Measurements from ENCODE around the gene STARD10.

- TF ChIP-seq POLR2A (IDR thresholded peaks at IDR 0.05) (peak in 1 of 2 donors; percentile 69), CTCF (IDR thresholded peaks at IDR 0.05 in 4 of 5, conservative IDR thresholded peaks at IDR 0.05 in 1 of 5) (peak; percentile 98 to 100 (median 99))
These were observed at the start of gene STARD10 for GRCh38 chr11:72793425-72794367.

Measured in gastrocnemius medialis (tissue), 4 donors.